Mucosa of descending colon (tissue), 3 donors: ENCODE measurements around the gene DNAJC8. TPM values are rescaled to one million over a fixed set of nuclear protein-coding genes. Genes with fewer than 3 reads are reported as not detected.

Experiments used
- ATAC-seq: fragments of 200-7000 bp; cut with Tn5 transposase; one replicate; pipeline ENCODE4 v1.9.1; 2020; ENCODE audit warnings: mild to moderate bottlenecking, moderate library complexity
- DNase-seq, 3 donors: peaks; one replicate each; pipeline ENCODE4 v3.0.0-alpha.2; 2020
- H3K36me3 ChIP-seq: fragments of 200-600 bp; one replicate; pipeline ENCODE4 v1.8.0; 2021; ENCODE audit warnings: low read depth, mild to moderate bottlenecking
- H3K4me1 ChIP-seq: fragments of 200-600 bp; one replicate; pipeline ENCODE4 v1.8.0; 2021; ENCODE audit warnings: low read depth, mild to moderate bottlenecking
- H3K4me3 ChIP-seq: fragments of 200-600 bp; one replicate; pipeline ENCODE4 v1.8.0; 2021; ENCODE audit warnings: mild to moderate bottlenecking
- H3K9me3 ChIP-seq: fragments of 200-600 bp; one replicate; pipeline ENCODE4 v1.8.0; 2021; ENCODE audit warnings: mild to moderate bottlenecking
- intact Hi-C, 2 donors: fragments of 100-400 bp; cut with DNase I in 1 of 2; cut with micrococcal nuclease in 1 of 2; formaldehyde crosslinking; loops; one replicate each; pipeline versions ENCODE4 v1.11.0 to v1.11.1; 2022; cut with DNase I, micrococcal nuclease
- total RNA-seq, 3 donors: library from RNA; stranded (reverse); fragmentation: NEBNext Ultra II Directional in 2 of 3; extraction: Animal tissue kit (Norgen Biotek cat#: 25700) in 2 of 3; gene quantifications; one replicate each; pipeline versions ENCODE4 v1.2.1 to v1.2.4, GENCODE V29; 2021 to 2023
- TF ChIP-seq, protein P1 (sequence below): fragments of 200-600 bp; IDR thresholded peaks from one replicate; pipeline ENCODE4 v1.8.0; 2022; ENCODE audit warnings: antibody characterized with exemption, mild to moderate bottlenecking
- donor health status: DM: no; HTN: no; CAD: no; lungs with moderate emphysema.
- donor health status: DM: no; HTN: no; CAD: no.
- donor health status: DM: no; HTN: yes; CAD: no.

DNAJC8 gene
- total RNA-seq, 3 donors from 2014 or later = 41.6 to 76.7 (median 56.7) TPM

DNA sequence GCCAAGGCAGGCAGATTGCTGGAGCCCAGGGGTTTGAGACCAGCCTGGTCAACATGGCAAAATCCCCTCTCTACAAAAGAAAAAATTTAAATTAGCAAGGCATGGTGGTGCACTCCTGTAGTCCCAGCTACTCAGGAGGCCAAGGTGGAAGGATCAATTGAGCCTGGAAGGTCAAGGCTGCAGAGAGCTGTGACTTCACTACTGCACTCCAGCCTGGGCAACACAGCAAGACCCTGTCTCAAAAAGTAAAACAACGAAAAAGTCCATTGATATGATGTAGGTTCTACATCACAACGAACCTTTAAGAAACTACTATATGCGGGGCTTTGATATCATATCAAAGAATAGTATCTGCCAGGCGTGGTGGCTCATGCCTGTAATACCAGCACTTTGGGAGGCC, 77.2 kb downstream of the DNAJC8 start:
- Histone ChIP-seq H3K4me1 (no peaks in the 10 kb centered on the region), H3K9me3 (no peaks in the 10 kb centered on the region), H3K36me3 (no peaks in the 10 kb centered on the region), H3K4me3 (no peak overlapping the region)
- no peak for ATAC-seq
- TF ChIP-seq, protein P1, sequence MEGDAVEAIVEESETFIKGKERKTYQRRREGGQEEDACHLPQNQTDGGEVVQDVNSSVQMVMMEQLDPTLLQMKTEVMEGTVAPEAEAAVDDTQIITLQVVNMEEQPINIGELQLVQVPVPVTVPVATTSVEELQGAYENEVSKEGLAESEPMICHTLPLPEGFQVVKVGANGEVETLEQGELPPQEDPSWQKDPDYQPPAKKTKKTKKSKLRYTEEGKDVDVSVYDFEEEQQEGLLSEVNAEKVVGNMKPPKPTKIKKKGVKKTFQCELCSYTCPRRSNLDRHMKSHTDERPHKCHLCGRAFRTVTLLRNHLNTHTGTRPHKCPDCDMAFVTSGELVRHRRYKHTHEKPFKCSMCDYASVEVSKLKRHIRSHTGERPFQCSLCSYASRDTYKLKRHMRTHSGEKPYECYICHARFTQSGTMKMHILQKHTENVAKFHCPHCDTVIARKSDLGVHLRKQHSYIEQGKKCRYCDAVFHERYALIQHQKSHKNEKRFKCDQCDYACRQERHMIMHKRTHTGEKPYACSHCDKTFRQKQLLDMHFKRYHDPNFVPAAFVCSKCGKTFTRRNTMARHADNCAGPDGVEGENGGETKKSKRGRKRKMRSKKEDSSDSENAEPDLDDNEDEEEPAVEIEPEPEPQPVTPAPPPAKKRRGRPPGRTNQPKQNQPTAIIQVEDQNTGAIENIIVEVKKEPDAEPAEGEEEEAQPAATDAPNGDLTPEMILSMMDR = no peak
- no peak for DNase-seq
- intact Hi-C loops = no loop called here

DNA sequence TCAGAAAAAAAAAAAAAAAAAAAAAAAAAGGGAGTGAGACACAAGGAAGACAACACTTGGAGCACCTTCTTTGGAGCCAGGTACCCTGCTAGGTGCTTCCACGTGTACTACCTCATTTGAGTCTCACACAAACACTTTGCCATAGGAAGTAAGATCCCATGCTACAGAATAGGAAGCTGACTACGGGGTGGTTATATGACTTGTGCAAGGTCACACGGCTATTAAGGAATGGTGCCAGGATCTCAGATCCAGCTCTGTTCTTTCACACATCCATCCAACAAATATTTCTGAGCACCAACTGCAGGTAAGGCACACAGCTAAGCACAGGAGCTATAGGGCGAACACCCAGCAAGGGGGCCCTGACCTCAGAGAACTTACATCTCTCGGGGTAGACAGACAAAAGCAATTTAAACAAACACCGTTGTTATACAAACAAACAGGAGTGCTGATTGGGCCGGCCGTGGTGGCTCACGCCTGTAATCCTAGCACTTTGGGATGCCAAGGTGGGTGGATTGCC, 78.7 kb downstream of the DNAJC8 start:
- TF ChIP-seq, protein P1 = no peak
- DNase-seq (no peak), ATAC-seq (no peak)
- Histone ChIP-seq H3K4me3 (no peak overlapping the region), H3K36me3 (no peaks in the 10 kb centered on the region), H3K9me3 (no peaks in the 10 kb centered on the region), H3K4me1 (no peaks in the 10 kb centered on the region)
- intact Hi-C loops = no loop called here

Other genes with a start within 250 kb of the DNAJC8 start
- 10 to 100 TPM; 19.2 to 22.8 (median 19.9) TPM for gene EYA3, start 144.4 kb downstream of the DNAJC8 start, total RNA-seq
- 1 to 10 TPM; 2.4 to 4.8 (median 4.0) TPM for gene PTAFR, start 56.3 kb downstream of the DNAJC8 start, total RNA-seq
- gene ATP5IF1, start 3.1 kb upstream of the DNAJC8 start, total RNA-seq = 100 to 1,000 TPM; 130 to 266 (median 235) TPM
- gene SESN2, start 26.5 kb upstream of the DNAJC8 start, total RNA-seq = 10 to 100 TPM; 20.4 to 32.3 (median 27.6) TPM
- 10 to 100 TPM; 20.8 to 33.0 (median 23.7) TPM for gene MED18, start 96.0 kb upstream of the DNAJC8 start, total RNA-seq
- gene PHACTR4, start 136.7 kb upstream of the DNAJC8 start, total RNA-seq = 10 to 100 TPM; 47.6 to 62.3 (median 54.8) TPM